Measurements from ENCODE around the gene FLACC1. TPM values are rescaled to one million over a fixed set of nuclear protein-coding genes. Genes with fewer than 3 reads are reported as not detected.
A peak's percentile ranks its signal among the peaks of the same experiment; 100 is the strongest.

Gene FLACC1
- total and polyA plus RNA-seq, 9 of the 15 experiments (the other 6 are each of a cell fraction or from before 2014, with no cell fraction given), result 0.07 to 0.68 (median 0.22) TPM; not detected in 2

DNA sequence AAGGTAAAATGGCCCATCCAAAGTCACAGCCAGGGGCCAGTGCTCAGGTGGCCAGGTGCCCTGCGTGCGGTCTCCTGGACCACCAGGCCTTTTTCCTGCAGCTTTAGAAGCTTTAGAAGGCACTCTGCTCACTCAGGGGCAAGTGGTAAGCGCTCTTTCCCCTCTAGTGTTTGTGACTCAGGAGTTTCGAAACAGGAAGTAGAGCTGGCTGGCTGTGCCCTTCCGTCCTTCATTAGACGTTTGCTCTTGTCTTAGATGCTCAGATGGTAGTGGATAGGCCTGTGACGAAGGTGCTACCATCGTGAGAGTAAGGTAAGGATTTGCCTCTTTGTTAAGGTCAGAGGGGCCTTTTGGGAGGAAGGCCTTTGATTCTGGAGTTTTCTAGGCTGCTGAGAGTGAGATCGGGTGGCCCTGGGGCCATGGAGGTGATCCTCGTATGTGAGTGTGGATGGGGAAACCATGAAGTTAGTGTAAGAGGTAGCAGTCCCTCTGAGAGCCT, 96.8 kb downstream of the FLACC1 start, which contains the start of gene CASP8 (continued):
- TF ChIP-seq THRA (IDR thresholded peaks at IDR 0.05) (no peak), JUNB (CRISPR knock-in tag; conservative IDR thresholded peaks at IDR 0.05) (no peak), ZNF324 (CRISPR knock-in tag; IDR thresholded peaks at IDR 0.05) (no peak), SETDB1 (IDR thresholded peaks at IDR 0.05; ENCODE audit: low read length) (no peak), OTX1 (CRISPR knock-in tag; IDR thresholded peaks at IDR 0.05) (no peak), ESRRB (CRISPR knock-in tag; IDR thresholded peaks at IDR 0.05; ENCODE audit: borderline replicate concordance) (no peak), E4F1 (CRISPR knock-in tag; IDR thresholded peaks at IDR 0.05; ENCODE audit: borderline replicate concordance) (no peak), SRSF9 (IDR thresholded peaks at IDR 0.05; ENCODE audit: borderline replicate concordance, low read depth, low read length) (no peak), MTA1 (IDR thresholded peaks at IDR 0.05; ENCODE audit: borderline replicate concordance) (no peak), PTBP1 (IDR thresholded peaks at IDR 0.05; ENCODE audit: low read depth, low read length) (no peak), SNIP1 (IDR thresholded peaks at IDR 0.05; ENCODE audit: low read depth) (no peak), ZFX (CRISPR knock-in tag; IDR thresholded peaks at IDR 0.05) (peak; percentile 68), SRSF7 (optimal IDR thresholded peaks at IDR 0.05; ENCODE audit: low read depth, low read length) (no peak), PHF8 (IDR thresholded peaks at IDR 0.05; ENCODE audit: borderline replicate concordance, low read length) (peak; percentile 31; the same call in 1 of the 2 replicates), POLR2A (conservative IDR thresholded peaks at IDR 0.05) (peak; percentile 48; the same call in 1 of the 2 replicates), VEZF1 (CRISPR knock-in tag; IDR thresholded peaks at IDR 0.05) (no peak)
- TF ChIP-seq, protein P1, sequence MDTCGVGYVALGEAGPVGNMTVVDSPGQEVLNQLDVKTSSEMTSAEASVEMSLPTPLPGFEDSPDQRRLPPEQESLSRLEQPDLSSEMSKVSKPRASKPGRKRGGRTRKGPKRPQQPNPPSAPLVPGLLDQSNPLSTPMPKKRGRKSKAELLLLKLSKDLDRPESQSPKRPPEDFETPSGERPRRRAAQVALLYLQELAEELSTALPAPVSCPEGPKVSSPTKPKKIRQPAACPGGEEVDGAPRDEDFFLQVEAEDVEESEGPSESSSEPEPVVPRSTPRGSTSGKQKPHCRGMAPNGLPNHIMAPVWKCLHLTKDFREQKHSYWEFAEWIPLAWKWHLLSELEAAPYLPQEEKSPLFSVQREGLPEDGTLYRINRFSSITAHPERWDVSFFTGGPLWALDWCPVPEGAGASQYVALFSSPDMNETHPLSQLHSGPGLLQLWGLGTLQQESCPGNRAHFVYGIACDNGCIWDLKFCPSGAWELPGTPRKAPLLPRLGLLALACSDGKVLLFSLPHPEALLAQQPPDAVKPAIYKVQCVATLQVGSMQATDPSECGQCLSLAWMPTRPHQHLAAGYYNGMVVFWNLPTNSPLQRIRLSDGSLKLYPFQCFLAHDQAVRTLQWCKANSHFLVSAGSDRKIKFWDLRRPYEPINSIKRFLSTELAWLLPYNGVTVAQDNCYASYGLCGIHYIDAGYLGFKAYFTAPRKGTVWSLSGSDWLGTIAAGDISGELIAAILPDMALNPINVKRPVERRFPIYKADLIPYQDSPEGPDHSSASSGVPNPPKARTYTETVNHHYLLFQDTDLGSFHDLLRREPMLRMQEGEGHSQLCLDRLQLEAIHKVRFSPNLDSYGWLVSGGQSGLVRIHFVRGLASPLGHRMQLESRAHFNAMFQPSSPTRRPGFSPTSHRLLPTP (IDR thresholded peaks at IDR 0.05; ENCODE audit: borderline replicate concordance, extremely low read depth, insufficient read length), result no peak
- TF ChIP-seq, protein P2, sequence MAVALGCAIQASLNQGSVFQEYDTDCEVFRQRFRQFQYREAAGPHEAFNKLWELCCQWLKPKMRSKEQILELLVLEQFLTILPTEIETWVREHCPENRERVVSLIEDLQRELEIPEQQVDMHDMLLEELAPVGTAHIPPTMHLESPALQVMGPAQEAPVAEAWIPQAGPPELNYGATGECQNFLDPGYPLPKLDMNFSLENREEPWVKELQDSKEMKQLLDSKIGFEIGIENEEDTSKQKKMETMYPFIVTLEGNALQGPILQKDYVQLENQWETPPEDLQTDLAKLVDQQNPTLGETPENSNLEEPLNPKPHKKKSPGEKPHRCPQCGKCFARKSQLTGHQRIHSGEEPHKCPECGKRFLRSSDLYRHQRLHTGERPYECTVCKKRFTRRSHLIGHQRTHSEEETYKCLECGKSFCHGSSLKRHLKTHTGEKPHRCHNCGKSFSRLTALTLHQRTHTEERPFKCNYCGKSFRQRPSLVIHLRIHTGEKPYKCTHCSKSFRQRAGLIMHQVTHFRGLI (CRISPR knock-in tag; IDR thresholded peaks at IDR 0.05), result no peak
